OCI-LY3 (cell line): Measurements from ENCODE around the gene ZSCAN25.

Experiments
- EZH2phosphoT487 ChIP-seq: fragments of 200-600 bp; shearing (Covaris generic); IDR thresholded peaks from 2 replicates; pipeline ENCODE4 v1.6.1; 2018; ENCODE audit warnings: antibody characterized with exemption, mixed run types, low read depth
- TF ChIP-seq, protein P1 (sequence below): fragments of 200-600, 300-600 bp; sonication (generic); IDR thresholded peaks from 2 replicates; pipeline ENCODE4 v1.5.1; 2014; ENCODE audit warnings: antibody characterized with exemption, low read length, low read depth

DNA sequence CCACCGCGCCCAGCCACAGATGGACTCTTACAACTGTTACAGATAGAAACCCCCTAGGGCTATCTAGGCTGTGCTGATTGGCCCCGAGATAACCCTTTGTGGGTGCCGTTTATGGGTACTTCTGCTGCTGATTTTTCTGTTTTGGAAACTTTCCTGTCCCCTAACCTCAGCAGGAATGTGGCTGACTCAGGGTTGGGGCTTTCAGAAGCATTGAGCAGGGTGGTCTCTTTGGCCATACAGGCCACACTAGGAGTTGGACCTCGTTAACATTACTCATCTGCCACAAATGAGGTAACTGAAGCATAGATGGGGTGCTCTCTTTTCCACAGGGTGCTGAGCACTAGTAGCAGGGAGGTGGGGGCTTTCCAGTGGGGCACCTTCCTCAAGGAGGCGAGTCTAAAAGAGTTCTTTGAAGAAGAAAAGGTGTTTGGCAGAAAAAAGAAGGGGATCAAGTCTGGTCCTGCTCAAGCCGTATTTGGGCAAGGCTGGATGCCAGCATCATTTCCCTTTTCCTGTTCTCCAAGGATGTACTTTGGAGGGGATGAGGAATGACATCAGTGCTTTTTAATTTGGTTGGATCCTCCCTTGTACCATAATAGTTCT lies 6.4 kb downstream of the ZSCAN25 start:
- TF ChIP-seq, protein P1, sequence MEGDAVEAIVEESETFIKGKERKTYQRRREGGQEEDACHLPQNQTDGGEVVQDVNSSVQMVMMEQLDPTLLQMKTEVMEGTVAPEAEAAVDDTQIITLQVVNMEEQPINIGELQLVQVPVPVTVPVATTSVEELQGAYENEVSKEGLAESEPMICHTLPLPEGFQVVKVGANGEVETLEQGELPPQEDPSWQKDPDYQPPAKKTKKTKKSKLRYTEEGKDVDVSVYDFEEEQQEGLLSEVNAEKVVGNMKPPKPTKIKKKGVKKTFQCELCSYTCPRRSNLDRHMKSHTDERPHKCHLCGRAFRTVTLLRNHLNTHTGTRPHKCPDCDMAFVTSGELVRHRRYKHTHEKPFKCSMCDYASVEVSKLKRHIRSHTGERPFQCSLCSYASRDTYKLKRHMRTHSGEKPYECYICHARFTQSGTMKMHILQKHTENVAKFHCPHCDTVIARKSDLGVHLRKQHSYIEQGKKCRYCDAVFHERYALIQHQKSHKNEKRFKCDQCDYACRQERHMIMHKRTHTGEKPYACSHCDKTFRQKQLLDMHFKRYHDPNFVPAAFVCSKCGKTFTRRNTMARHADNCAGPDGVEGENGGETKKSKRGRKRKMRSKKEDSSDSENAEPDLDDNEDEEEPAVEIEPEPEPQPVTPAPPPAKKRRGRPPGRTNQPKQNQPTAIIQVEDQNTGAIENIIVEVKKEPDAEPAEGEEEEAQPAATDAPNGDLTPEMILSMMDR = no peak
- TF ChIP-seq EZH2phosphoT487 = no peak
